ENCODE data around the gene ZNF454. TPM values are rescaled to one million over a fixed set of nuclear protein-coding genes. Genes with fewer than 3 reads are reported as not detected.

The ZNF454 gene
- total RNA-seq, 1 donor from 2014 or later: 1.2 TPM

GRCh38 chr5:178984145-178985072, 43.4 kb downstream of the ZNF454 start:
- TF ChIP-seq, protein P1, sequence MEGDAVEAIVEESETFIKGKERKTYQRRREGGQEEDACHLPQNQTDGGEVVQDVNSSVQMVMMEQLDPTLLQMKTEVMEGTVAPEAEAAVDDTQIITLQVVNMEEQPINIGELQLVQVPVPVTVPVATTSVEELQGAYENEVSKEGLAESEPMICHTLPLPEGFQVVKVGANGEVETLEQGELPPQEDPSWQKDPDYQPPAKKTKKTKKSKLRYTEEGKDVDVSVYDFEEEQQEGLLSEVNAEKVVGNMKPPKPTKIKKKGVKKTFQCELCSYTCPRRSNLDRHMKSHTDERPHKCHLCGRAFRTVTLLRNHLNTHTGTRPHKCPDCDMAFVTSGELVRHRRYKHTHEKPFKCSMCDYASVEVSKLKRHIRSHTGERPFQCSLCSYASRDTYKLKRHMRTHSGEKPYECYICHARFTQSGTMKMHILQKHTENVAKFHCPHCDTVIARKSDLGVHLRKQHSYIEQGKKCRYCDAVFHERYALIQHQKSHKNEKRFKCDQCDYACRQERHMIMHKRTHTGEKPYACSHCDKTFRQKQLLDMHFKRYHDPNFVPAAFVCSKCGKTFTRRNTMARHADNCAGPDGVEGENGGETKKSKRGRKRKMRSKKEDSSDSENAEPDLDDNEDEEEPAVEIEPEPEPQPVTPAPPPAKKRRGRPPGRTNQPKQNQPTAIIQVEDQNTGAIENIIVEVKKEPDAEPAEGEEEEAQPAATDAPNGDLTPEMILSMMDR (IDR thresholded peaks at IDR 0.05; ENCODE audit: unreplicated experiment): no peak

DNA sequence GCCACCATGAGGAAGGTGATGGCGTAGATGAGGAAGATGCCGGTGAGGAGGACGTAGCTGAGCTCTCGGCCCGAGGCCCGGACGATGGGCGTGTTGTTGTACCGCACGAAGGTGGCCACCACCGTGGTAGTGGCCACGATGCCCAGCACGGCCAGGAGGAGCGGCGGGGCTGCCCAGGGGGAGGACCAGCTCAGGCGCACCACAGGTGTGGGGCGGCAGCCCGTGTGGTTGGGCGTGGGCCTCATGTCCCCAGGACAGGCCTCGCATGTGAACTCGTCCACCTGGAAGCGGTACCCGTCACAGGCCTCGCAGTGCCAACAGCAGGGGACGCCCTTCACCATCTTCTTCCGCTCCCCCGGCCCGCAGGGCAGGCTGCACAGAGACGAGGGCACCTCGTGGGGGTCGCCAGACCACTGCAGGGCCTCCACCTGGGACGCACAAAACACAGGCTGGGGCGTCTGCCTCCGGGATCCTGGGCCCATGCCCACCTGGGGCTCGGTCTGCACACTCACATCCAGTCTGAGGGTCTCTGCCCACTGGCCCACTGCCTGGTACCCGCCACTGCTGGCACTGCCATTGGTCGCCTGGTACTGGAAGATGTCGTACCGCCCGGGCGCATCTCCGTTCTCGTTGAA, 45.4 kb downstream of the ZNF454 start:
- peaks cover 37% of the 10 kb centered on the region for H3K9me3 Mint-ChIP-seq
- DNase-seq (ENCODE audit: low spot score in 2 of 2, unreplicated experiment in 2 of 2): no peak
- H3K27ac Mint-ChIP-seq: no peak overlapping the region
- no peaks in the 10 kb centered on the region for H3K27me3 Mint-ChIP-seq (ENCODE audit: low read depth)
- no peaks in the 10 kb centered on the region for H3K4me1 Mint-ChIP-seq
- H3K4me3 Mint-ChIP-seq: no peak overlapping the region
- peaks cover 5% of the 10 kb centered on the region for H3K36me3 Mint-ChIP-seq
- TF ChIP-seq, protein P1 (IDR thresholded peaks at IDR 0.05; ENCODE audit: unreplicated experiment): no peak

More at GRCh38 chr5:178984145-178985072, 43.4 kb downstream of the ZNF454 start:
- Mint-ChIP-seq H3K4me1 (no peaks in the 10 kb centered on the region), H3K9me3 (peaks cover 45% of the 10 kb centered on the region), H3K36me3 (peaks cover 3% of the 10 kb centered on the region), H3K4me3 (no peak overlapping the region), H3K27ac (no peak overlapping the region), H3K27me3 (ENCODE audit: low read depth) (no peaks in the 10 kb centered on the region)
- no peak for DNase-seq (ENCODE audit: low spot score in 2 of 2, unreplicated experiment in 2 of 2)

DNA sequence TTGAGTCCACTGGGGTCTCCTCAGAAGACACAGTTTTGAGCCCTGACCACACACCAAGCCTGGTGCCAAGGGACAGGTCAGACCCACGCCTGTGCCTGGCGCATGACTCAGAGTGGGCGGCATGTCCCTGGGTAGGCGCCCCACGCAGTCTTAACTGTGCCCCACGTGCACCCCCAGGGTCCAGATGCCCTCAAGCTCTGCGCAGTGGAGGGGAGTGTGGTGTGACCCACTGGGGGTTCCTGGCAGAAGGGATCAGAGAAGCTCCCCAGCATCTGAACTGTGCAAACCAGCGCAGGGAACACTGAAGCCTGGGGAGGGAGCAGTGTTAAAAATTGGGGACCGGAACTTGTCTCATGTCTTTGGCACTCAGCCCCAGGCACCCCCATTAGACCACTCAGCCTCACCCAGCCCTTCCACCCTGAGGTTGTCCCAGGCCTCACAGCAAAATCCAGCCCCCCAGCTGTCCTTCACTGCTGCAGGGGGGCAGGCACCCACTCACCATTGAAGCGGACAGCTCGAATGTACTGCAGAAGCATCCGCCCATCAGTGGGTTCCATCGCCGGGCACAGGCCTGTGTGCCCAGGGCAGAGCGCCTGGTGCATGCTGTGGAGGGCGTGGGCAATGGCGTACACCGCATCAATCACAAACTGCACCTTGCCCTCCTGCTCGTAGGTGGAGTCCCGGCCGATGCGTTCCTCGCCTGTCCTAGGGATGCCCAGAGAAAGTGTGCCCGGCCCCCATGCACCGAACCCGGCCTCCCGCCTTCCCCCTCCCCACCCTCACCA, 47.6 kb downstream of the ZNF454 start:
- DNase-seq (ENCODE audit: low spot score in 2 of 2, unreplicated experiment in 2 of 2): no peak
- Mint-ChIP-seq H3K4me3 (no peak overlapping the region), H3K27me3 (ENCODE audit: low read depth) (peaks cover 20% of the 10 kb centered on the region), H3K27ac (no peak overlapping the region), H3K36me3 (peaks cover 4% of the 10 kb centered on the region), H3K4me1 (no peaks in the 10 kb centered on the region), H3K9me3 (peaks cover 26% of the 10 kb centered on the region)
- TF ChIP-seq, protein P1 (IDR thresholded peaks at IDR 0.05; ENCODE audit: unreplicated experiment): no peak

- Mint-ChIP-seq H3K9me3 (peaks cover 26% of the 10 kb centered on the region), H3K36me3 (peaks cover 4% of the 10 kb centered on the region), H3K4me1 (no peaks in the 10 kb centered on the region), H3K27ac (no peak overlapping the region), H3K4me3 (no peak overlapping the region), H3K27me3 (ENCODE audit: low read depth) (peaks cover 27% of the 10 kb centered on the region)
- DNase-seq (ENCODE audit: low spot score in 2 of 2, unreplicated experiment in 2 of 2): no peak
- TF ChIP-seq, protein P1 (IDR thresholded peaks at IDR 0.05; ENCODE audit: unreplicated experiment): no peak
Measured at GRCh38 chr5:178989311-178989710, 48.3 kb downstream of the ZNF454 start.

GRCh38 chr5:178990491-178990890, 49.5 kb downstream of the ZNF454 start:
- Mint-ChIP-seq H3K9me3 (peaks cover 26% of the 10 kb centered on the region), H3K36me3 (peaks cover 4% of the 10 kb centered on the region), H3K27me3 (ENCODE audit: low read depth) (peaks cover 33% of the 10 kb centered on the region), H3K27ac (no peak overlapping the region), H3K4me3 (no peak overlapping the region), H3K4me1 (no peaks in the 10 kb centered on the region)
- TF ChIP-seq, protein P1 (IDR thresholded peaks at IDR 0.05; ENCODE audit: unreplicated experiment): no peak
- DNase-seq (ENCODE audit: low spot score in 2 of 2, unreplicated experiment in 2 of 2): no peak
